HepG2 (cell line): ENCODE data around the gene C2CD3. TPM values are rescaled to one million over a fixed set of nuclear protein-coding genes. Genes with fewer than 3 reads are reported as not detected.

Source experiments
- ATF1 ChIP-seq: IDR thresholded peaks from 2 replicates; pipeline ENCODE4 v1.6.1; 2016; ENCODE audit warnings: mild to moderate bottlenecking, control low read depth
- FIP1L1 ChIP-seq: fragments of 200-400 bp; formaldehyde crosslinking; IDR thresholded peaks from 2 replicates; pipeline ENCODE4 v1.6.1; 2018; ENCODE audit warnings: low read depth, mild to moderate bottlenecking, low read length, moderate library complexity, borderline replicate concordance; ENCODE audit not compliant: insufficient read depth
- GABPB1 ChIP-seq: IDR thresholded peaks from 2 replicates; pipeline ENCODE4 v1.6.1; 2016; ENCODE audit warnings: mild to moderate bottlenecking, missing genetic modification reagents, moderate library complexity, missing compliant biosample characterization
- HDAC2 ChIP-seq: sonication (generic); formaldehyde crosslinking; IDR thresholded peaks from 2 replicates; pipeline ENCODE4 v1.4.0; 2020; ENCODE audit warnings: missing genetic modification reagents
- MBD4 ChIP-seq: IDR thresholded peaks from 2 replicates; pipeline ENCODE4 v1.6.1; 2012; ENCODE audit warnings: low read length, inconsistent platforms, borderline replicate concordance
- MEIS1 ChIP-seq: sonication (generic); formaldehyde crosslinking; IDR thresholded peaks from 2 replicates; pipeline ENCODE4 v1.9.0; 2021; ENCODE audit warnings: mild to moderate bottlenecking, missing genetic modification reagents, moderate library complexity, borderline replicate concordance
- NFKB2 ChIP-seq: sonication (generic); formaldehyde crosslinking; IDR thresholded peaks from 2 replicates; pipeline ENCODE4 v1.4.0; 2020; ENCODE audit warnings: missing genetic modification reagents, borderline replicate concordance
- REL ChIP-seq: sonication (generic); formaldehyde crosslinking; conservative IDR thresholded peaks from 2 replicates; pipeline ENCODE4 v1.8.0; 2022; ENCODE audit warnings: mild to moderate bottlenecking, missing genetic modification reagents, moderate library complexity
- SRF ChIP-seq: IDR thresholded peaks from 2 replicates; pipeline ENCODE4 v1.6.1; 2011; ENCODE audit warnings: mild to moderate bottlenecking, low read depth, low read length, moderate library complexity
- SSRP1 ChIP-seq: IDR thresholded peaks from 2 replicates; pipeline ENCODE4 v1.6.1; 2016; ENCODE audit warnings: control low read depth
- TSC22D2 ChIP-seq: sonication (generic); formaldehyde crosslinking; IDR thresholded peaks from 2 replicates; pipeline ENCODE4 v1.5.1; 2020; ENCODE audit warnings: missing genetic modification reagents, mild to moderate bottlenecking, borderline replicate concordance
- ZNF501 ChIP-seq: sonication (generic); formaldehyde crosslinking; IDR thresholded peaks from 2 replicates; pipeline ENCODE4 v1.5.1; 2020; ENCODE audit warnings: mild to moderate bottlenecking, moderate library complexity, missing genetic modification reagents
- ZNF605 ChIP-seq: sonication (generic); formaldehyde crosslinking; IDR thresholded peaks from 2 replicates; pipeline ENCODE4 v1.8.0; 2022; ENCODE audit warnings: mild to moderate bottlenecking, missing genetic modification reagents
- ZNF850 ChIP-seq: sonication (generic); formaldehyde crosslinking; conservative IDR thresholded peaks from 2 replicates; pipeline ENCODE4 v1.9.0; 2021; ENCODE audit warnings: mild to moderate bottlenecking, missing genetic modification reagents
- ZSCAN21 ChIP-seq: sonication (generic); formaldehyde crosslinking; IDR thresholded peaks from 2 replicates; pipeline ENCODE4 v1.8.0; 2022; ENCODE audit warnings: mild to moderate bottlenecking, missing genetic modification reagents, moderate library complexity, borderline replicate concordance
- polyA plus RNA-seq, 8 experiments: library from polyadenylated mRNA; depleted of rRNA in 3 of 8; stranded (reverse) in 7 of 8; unstranded in 1 of 8; fragments of >200 nt; fragmentation: Illumina TruSeq in 4 of 8; extraction: Trizol in 4 of 8; gene quantifications; 2 replicates each; pipeline versions ENCODE4 v1.2.1 to v1.2.3, GENCODE V29; 2011 to 2016; ENCODE audit warnings: low read depth in 4 of 8, missing spikeins in 1 of 8, mixed read lengths in 1 of 8; ENCODE audit not compliant: insufficient read depth in 1 of 8
- total RNA-seq, 5 experiments: library from RNA; depleted of rRNA; stranded (reverse); fragments of >200 nt; fragmentation: Illumina TruSeq; extraction: Trizol; gene quantifications; 2 replicates each; pipeline ENCODE4 v1.2.3, GENCODE V29; 2016; ENCODE audit warnings: low read depth in 1 of 5
- TF ChIP-seq, protein P1 (sequence below): sonication (generic); formaldehyde crosslinking; IDR thresholded peaks from 2 replicates; pipeline ENCODE4 v1.8.1; 2023; ENCODE audit warnings: mild to moderate bottlenecking, inconsistent platforms, moderate library complexity, missing genetic modification reagents, borderline replicate concordance
- TF ChIP-seq, protein P2 (sequence below): IDR thresholded peaks from 2 replicates; pipeline ENCODE4 v1.6.1; 2018; ENCODE audit warnings: missing genetic modification reagents, mild to moderate bottlenecking, missing compliant biosample characterization
- TF ChIP-seq, protein P3 (sequence below): sonication (generic); formaldehyde crosslinking; IDR thresholded peaks from 2 replicates; pipeline ENCODE4 v1.8.0; 2022; ENCODE audit warnings: missing genetic modification reagents, mild to moderate bottlenecking, inconsistent platforms, borderline replicate concordance
- TF ChIP-seq, protein P4 (sequence below): conservative IDR thresholded peaks from 2 replicates; pipeline ENCODE4 v1.6.1; 2018; ENCODE audit warnings: missing genetic modification reagents
- TF ChIP-seq, protein P5 (sequence below): sonication (generic); formaldehyde crosslinking; IDR thresholded peaks from 2 replicates; pipeline ENCODE4 v1.5.1; 2020; ENCODE audit warnings: missing genetic modification reagents, mild to moderate bottlenecking, borderline replicate concordance

C2CD3 gene
- total and polyA plus RNA-seq, 2 of the 13 experiments (the other 11 are each of a cell fraction or from before 2014, with no cell fraction given) = 5.5 to 6.4 TPM

DNA sequence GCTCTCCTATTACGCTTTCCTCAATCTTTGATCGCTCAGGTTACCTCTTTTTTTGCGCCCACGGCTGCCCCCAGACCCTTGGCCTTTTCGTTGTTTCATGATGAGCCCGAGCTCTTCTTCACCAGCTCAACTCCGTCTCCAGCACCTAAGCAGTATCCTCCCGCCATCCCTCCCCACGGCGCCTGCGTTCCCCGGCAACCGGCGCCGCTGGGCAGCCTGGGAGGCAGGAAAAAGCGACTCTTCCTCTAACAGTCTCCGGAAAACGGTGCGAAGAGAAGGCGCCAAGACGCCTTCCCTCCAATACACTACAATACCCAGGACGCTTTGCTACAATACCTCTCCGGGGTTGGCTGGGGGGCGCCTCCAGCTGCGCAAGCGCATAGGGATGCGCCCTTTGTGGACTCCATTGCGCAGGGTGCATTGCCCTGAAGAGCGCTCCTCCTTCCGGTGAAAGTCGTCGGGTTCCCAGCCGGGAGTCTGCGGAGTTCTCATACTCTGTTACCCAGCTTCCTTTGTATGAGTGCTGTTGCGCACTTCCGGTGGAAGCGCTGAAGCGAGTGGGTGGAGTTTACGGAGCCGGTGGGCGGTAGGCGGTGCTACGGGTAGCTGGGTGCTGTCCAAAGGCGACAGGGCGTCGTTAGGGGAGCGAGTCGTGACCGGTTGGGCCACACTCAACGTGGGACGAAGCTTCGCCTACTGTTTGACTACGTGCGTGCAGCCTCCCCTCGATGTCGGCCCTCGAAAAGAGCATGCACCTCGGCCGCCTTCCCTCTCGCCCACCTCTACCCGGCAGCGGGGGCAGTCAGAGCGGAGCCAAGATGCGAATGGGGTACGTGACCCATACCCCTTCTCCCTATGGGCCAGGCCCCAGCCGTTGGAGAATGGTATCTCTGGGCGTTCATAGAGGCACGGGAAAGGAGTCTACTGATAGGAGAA lies at the start of gene C2CD3, which contains the start of gene PPME1 (continued):
- TF ChIP-seq, protein P1, sequence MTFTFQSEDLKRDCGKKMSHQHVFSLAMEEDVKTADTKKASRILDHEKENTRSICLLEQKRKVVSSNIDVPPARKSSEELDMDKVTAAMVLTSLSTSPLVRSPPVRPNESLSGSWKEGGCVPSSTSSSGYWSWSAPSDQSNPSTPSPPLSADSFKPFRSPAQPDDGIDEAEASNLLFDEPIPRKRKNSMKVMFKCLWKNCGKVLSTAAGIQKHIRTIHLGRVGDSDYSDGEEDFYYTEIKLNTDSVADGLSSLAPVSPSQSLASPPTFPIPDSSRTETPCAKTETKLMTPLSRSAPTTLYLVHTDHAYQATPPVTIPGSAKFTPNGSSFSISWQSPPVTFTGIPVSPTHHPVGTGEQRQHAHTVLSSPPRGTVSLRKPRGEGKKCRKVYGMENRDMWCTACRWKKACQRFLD (CRISPR knock-in tag) = peak; percentile 89; the same call in 1 of the 2 replicates
- TF ChIP-seq ZNF501 = peak; percentile 97
- TF ChIP-seq REL = no peak
- TF ChIP-seq, protein P2, sequence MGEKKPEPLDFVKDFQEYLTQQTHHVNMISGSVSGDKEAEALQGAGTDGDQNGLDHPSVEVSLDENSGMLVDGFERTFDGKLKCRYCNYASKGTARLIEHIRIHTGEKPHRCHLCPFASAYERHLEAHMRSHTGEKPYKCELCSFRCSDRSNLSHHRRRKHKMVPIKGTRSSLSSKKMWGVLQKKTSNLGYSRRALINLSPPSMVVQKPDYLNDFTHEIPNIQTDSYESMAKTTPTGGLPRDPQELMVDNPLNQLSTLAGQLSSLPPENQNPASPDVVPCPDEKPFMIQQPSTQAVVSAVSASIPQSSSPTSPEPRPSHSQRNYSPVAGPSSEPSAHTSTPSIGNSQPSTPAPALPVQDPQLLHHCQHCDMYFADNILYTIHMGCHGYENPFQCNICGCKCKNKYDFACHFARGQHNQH (CRISPR knock-in tag) = peak; percentile 67
- peak; percentile 94; the same call in 1 of the 2 replicates for TF ChIP-seq MEIS1 (CRISPR knock-in tag)
- TF ChIP-seq MBD4 = no peak
- peak; percentile 94; the same call in 1 of the 2 replicates for TF ChIP-seq NFKB2 (CRISPR knock-in tag)
- TF ChIP-seq ZSCAN21 (CRISPR knock-in tag) = peak; percentile 73; the same call in 1 of the 2 replicates
- TF ChIP-seq, protein P3, sequence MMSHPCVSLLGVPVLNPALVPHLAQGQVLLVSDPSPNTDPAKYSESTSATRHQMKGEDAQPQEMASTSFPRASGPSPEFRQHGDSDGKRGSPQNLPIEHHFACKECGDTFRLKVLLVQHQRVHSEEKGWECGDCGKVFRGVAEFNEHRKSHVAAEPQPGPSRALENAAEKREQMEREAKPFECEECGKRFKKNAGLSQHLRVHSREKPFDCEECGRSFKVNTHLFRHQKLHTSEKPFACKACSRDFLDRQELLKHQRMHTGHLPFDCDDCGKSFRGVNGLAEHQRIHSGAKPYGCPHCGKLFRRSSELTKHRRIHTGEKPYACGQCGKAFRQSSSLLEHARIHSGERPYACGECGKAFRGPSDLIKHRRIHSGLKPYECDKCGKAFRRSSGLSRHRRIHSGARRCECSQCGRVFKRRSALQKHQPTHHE (CRISPR knock-in tag) = peak; percentile 57; the same call in 1 of the 2 replicates
- 0 out of 2 replicates have a peak, but pooled peaks have one; percentile 77 for TF ChIP-seq ZNF850
- no peak for TF ChIP-seq SRF
- 0 out of 2 replicates have a peak, but pooled peaks have one; percentile 40 for TF ChIP-seq FIP1L1
- TF ChIP-seq, protein P4, sequence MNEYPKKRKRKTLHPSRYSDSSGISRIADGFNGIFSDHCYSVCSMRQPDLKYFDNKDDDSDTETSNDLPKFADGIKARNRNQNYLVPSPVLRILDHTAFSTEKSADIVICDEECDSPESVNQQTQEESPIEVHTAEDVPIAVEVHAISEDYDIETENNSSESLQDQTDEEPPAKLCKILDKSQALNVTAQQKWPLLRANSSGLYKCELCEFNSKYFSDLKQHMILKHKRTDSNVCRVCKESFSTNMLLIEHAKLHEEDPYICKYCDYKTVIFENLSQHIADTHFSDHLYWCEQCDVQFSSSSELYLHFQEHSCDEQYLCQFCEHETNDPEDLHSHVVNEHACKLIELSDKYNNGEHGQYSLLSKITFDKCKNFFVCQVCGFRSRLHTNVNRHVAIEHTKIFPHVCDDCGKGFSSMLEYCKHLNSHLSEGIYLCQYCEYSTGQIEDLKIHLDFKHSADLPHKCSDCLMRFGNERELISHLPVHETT = peak; percentile 81
- TF ChIP-seq TSC22D2 (CRISPR knock-in tag) = peak; percentile 26; the same call in 1 of the 2 replicates
- peak; percentile 58; the same call in 1 of the 2 replicates for TF ChIP-seq ZNF605 (CRISPR knock-in tag)
- TF ChIP-seq, protein P5, sequence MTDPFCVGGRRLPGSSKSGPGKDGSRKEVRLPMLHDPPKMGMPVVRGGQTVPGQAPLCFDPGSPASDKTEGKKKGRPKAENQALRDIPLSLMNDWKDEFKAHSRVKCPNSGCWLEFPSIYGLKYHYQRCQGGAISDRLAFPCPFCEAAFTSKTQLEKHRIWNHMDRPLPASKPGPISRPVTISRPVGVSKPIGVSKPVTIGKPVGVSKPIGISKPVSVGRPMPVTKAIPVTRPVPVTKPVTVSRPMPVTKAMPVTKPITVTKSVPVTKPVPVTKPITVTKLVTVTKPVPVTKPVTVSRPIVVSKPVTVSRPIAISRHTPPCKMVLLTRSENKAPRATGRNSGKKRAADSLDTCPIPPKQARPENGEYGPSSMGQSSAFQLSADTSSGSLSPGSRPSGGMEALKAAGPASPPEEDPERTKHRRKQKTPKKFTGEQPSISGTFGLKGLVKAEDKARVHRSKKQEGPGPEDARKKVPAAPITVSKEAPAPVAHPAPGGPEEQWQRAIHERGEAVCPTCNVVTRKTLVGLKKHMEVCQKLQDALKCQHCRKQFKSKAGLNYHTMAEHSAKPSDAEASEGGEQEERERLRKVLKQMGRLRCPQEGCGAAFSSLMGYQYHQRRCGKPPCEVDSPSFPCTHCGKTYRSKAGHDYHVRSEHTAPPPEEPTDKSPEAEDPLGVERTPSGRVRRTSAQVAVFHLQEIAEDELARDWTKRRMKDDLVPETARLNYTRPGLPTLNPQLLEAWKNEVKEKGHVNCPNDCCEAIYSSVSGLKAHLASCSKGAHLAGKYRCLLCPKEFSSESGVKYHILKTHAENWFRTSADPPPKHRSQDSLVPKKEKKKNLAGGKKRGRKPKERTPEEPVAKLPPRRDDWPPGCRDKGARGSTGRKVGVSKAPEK (CRISPR knock-in tag) = no peak; the same call in 1 of the 2 replicates
- TF ChIP-seq ATF1 (CRISPR knock-in tag) = peak; percentile 83
- TF ChIP-seq GABPB1 (CRISPR knock-in tag) = peak; percentile 97
- 0 out of 2 replicates have a peak, but pooled peaks have one; percentile 28 for TF ChIP-seq SSRP1
- TF ChIP-seq HDAC2 (CRISPR knock-in tag) = peak; percentile 14
